IMR-90 (cell line): Measurements from ENCODE around the gene ARRDC3. TPM values are rescaled to one million over a fixed set of nuclear protein-coding genes. Genes with fewer than 3 reads are reported as not detected.

ENCODE experiments used
- ATAC-seq: fragments of 200-7000 bp; cut with Tn5 transposase; 2 replicates; pipeline ENCODE4 v1.9.1; 2020; ENCODE audit warnings: low read depth, mild to moderate bottlenecking, moderate library complexity
- BruUV-seq: library from RNA; stranded (reverse); fragments of 400-500 nt; replicated peaks from 2 replicates; lab custom pipeline; 2021; lab: Mats Ljungman, UMichigan
- CTCF ChIA-PET: fragments of 300-600 bp; formaldehyde crosslinking; extraction: SDS; loops from one replicate; lab custom pipeline; 2021; ENCODE audit warnings: antibody characterized with exemption; lab: Yijun Ruan, JAX
- POLR2A ChIA-PET: fragments of 300-600 bp; sonication (Branson Sonifier 250); formaldehyde crosslinking; loops from one replicate; lab custom pipeline; 2022; ENCODE audit warnings: antibody characterized with exemption; ENCODE audit not compliant: unreplicated experiment; lab: Charles Lee
- DNase-seq: peaks from one replicate; pipeline ENCODE4 v3.0.0; 2013
- H2AFZ ChIP-seq: replicated peaks from 2 replicates; pipeline ENCODE3; 2013; ENCODE audit warnings: low read length, mild to moderate bottlenecking; ENCODE audit not compliant: poor library complexity
- H2AK5ac ChIP-seq: 2 replicates; pipeline ENCODE4 v1.6.1; 2013; ENCODE audit warnings: low read depth, low read length, inconsistent platforms
- H2AK9ac ChIP-seq: replicated peaks from 2 replicates; pipeline ENCODE3; 2013; ENCODE audit warnings: mild to moderate bottlenecking, low read depth, low read length, moderate library complexity; ENCODE audit not compliant: poor library complexity
- H2BK120ac ChIP-seq: 2 replicates; pipeline ENCODE4 v1.6.1; 2013; ENCODE audit warnings: low read depth, low read length, inconsistent platforms
- H2BK15ac ChIP-seq: 3 replicates; pipeline ENCODE4 v1.6.1; 2013; ENCODE audit warnings: low read depth, low read length, inconsistent platforms
- H2BK20ac ChIP-seq: 2 replicates; pipeline ENCODE4 v1.6.1; 2013; ENCODE audit warnings: low read depth, mild to moderate bottlenecking, inconsistent platforms, low read length, moderate library complexity
- H2BK5ac ChIP-seq: 2 replicates; pipeline ENCODE4 v1.6.1; 2013; ENCODE audit warnings: mild to moderate bottlenecking, low read depth, low read length, inconsistent platforms; ENCODE audit not compliant: poor library complexity, severe bottlenecking
- H3K14ac ChIP-seq: replicated peaks from 2 replicates; pipeline ENCODE4 v1.6.1; 2013; ENCODE audit warnings: low read depth, low read length, inconsistent platforms
- H3K18ac ChIP-seq: 2 replicates; pipeline ENCODE4 v1.6.1; 2013; ENCODE audit warnings: low read depth, low read length, control low read depth
- H3K23ac ChIP-seq: 2 replicates; pipeline ENCODE4 v1.6.1; 2013; ENCODE audit warnings: low read depth, low read length, inconsistent platforms
- H3K27ac ChIP-seq: 2 replicates; pipeline ENCODE4 v1.5.1; 2013; ENCODE audit warnings: mild to moderate bottlenecking, control low read depth, low read length; ENCODE audit not compliant: insufficient read depth
- H3K27me3 ChIP-seq: 2 replicates; pipeline ENCODE4 v1.6.1; 2013; ENCODE audit warnings: low read length; ENCODE audit not compliant: control insufficient read depth, insufficient read depth
- H3K36me3 ChIP-seq: 2 replicates; pipeline ENCODE4 v1.6.1; 2013; ENCODE audit warnings: low read length, mixed read lengths; ENCODE audit not compliant: control insufficient read depth, insufficient read depth
- H3K4ac ChIP-seq: 2 replicates; pipeline ENCODE4 v1.6.1; 2013; ENCODE audit warnings: low read depth, low read length, inconsistent platforms
- H3K4me1 ChIP-seq: 2 replicates; pipeline ENCODE4 v1.6.1; 2013; ENCODE audit warnings: low read length, mixed read lengths; ENCODE audit not compliant: control insufficient read depth, insufficient read depth
- H3K4me2 ChIP-seq: 2 replicates; pipeline ENCODE4 v1.6.1; 2013; ENCODE audit warnings: low read depth, mild to moderate bottlenecking, control low read depth, low read length, moderate library complexity
- H3K4me3 ChIP-seq: 2 replicates; pipeline ENCODE4 v1.5.1; 2013; ENCODE audit warnings: low read depth, mild to moderate bottlenecking, control low read depth, low read length, moderate library complexity; ENCODE audit not compliant: insufficient read depth
- H3K56ac ChIP-seq: 2 replicates; pipeline ENCODE4 v1.6.1; 2013; ENCODE audit warnings: low read length, inconsistent platforms; ENCODE audit not compliant: insufficient read depth; ENCODE audit errors: extremely low read depth
- H3K79me1 ChIP-seq, 2 experiments: 2 replicates each; pipeline ENCODE4 v1.6.1; 2013; ENCODE audit warnings: low read length in 2 of 2, inconsistent platforms in 1 of 2, low read depth in 1 of 2
- H3K9ac ChIP-seq: 2 replicates; pipeline ENCODE4 v1.6.1; 2013; ENCODE audit warnings: low read depth, low read length, control low read depth
- H3K9me1 ChIP-seq: 2 replicates; pipeline ENCODE4 v1.6.1; 2013; ENCODE audit warnings: low read length, inconsistent platforms; ENCODE audit not compliant: insufficient read depth
- H3K9me3 ChIP-seq: 2 replicates; pipeline ENCODE4 v1.6.1; 2013; ENCODE audit warnings: low read length; ENCODE audit not compliant: control insufficient read depth, insufficient read depth
- H4K20me1 ChIP-seq: 2 replicates; pipeline ENCODE4 v1.6.1; 2013; ENCODE audit warnings: low read length, inconsistent platforms; ENCODE audit not compliant: insufficient read depth
- H4K5ac ChIP-seq: 2 replicates; pipeline ENCODE4 v1.6.1; 2013; ENCODE audit warnings: mild to moderate bottlenecking, low read depth, low read length, control low read depth
- H4K8ac ChIP-seq, 2 experiments: 2 replicates each; pipeline ENCODE4 v1.6.1; 2013; ENCODE audit warnings: low read depth in 2 of 2, low read length in 2 of 2, control low read depth in 1 of 2, inconsistent platforms in 1 of 2
- H4K91ac ChIP-seq: 2 replicates; pipeline ENCODE4 v1.6.1; 2013; ENCODE audit warnings: low read depth, low read length, inconsistent platforms; ENCODE audit not compliant: insufficient read depth
- RFX5 ChIP-seq: IDR thresholded peaks from 2 replicates; pipeline ENCODE4 v1.8.0; 2012; ENCODE audit warnings: low read depth, mild to moderate bottlenecking, low read length, moderate library complexity
- WGBS, 2 experiments: methylation state at CpG; one replicate each; pipeline versions ENCODE4 v1.1.5 to v1.1.7; 2013; ENCODE audit warnings: missing lambda C conversion rate in 2 of 2; ENCODE audit not compliant: insufficient read length in 1 of 2; ENCODE audit errors: extremely low coverage in 2 of 2; 5-methylcytosine and 5-hydroxymethylcytosine counted together
- dilution Hi-C: fragments of 300-500 bp; cut with HindIII; formaldehyde crosslinking; loops from one replicate; pipeline ENCODE4 v1.14.3; 2018; ENCODE audit warnings: low sequenced_read_pairs; ENCODE audit not compliant: unreplicated experiment
- in situ Hi-C: fragments of 300-500 bp; cut with MboI; formaldehyde crosslinking; loops from 3 replicates; pipeline ENCODE4 v1.14.3; 2019; ENCODE audit warnings: low sequenced_read_pairs, inconsistent platforms, mixed read lengths
- intact Hi-C: fragments of 100-400 bp; cut with micrococcal nuclease; formaldehyde crosslinking; loops from 2 replicates; pipeline ENCODE4 v1.10.0; 2022
- polyA plus RNA-seq, 3 experiments: library from polyadenylated mRNA; depleted of rRNA; stranded (reverse); fragments of >200 nt; gene quantifications; 2 replicates each; pipeline ENCODE4 v1.2.3, GENCODE V29; 2012; ENCODE audit warnings: low replicate concordance in 1 of 3
- total RNA-seq: library from RNA; depleted of rRNA; stranded (reverse); fragments of >200 nt; gene quantifications from 2 replicates; pipeline ENCODE4 v1.2.3, GENCODE V29; 2012

The ARRDC3 gene
- total and polyA plus RNA-seq, 2 of the 4 experiments (the other 2 are of a cell fraction), result 19.3 to 86.7 TPM

- 0 out of 2 replicates have a peak, but pooled peaks cover 2% of the 10 kb centered on the region for H3K4me1 ChIP-seq
- BruUV-seq, result no TSS peak
- H2AK5ac ChIP-seq, result no peak overlapping the region
- H2BK15ac ChIP-seq, result no peak overlapping the region
- no peak overlapping the region for H4K8ac ChIP-seq
- dilution Hi-C loops (no loop called here), in situ Hi-C loops (no loop called here), intact Hi-C loops (no loop called here)
- peaks cover 7% of the 10 kb centered on the region; the same call in 1 of the 2 replicates for H4K20me1 ChIP-seq
- no peak overlapping the region for H2AK9ac ChIP-seq
- no peak for DNase-seq
- H3K4me3 ChIP-seq, result no peak overlapping the region
- H3K9me3 ChIP-seq, result no peaks in the 10 kb centered on the region
- H4K5ac ChIP-seq, result no peak overlapping the region
- H2BK120ac ChIP-seq, result no peak overlapping the region
- H3K36me3 ChIP-seq, result peaks cover 50% of the 10 kb centered on the region
- no peak overlapping the region for H2BK20ac ChIP-seq
- no peak overlapping the region for H3K4me2 ChIP-seq
- no peak overlapping the region for H3K23ac ChIP-seq
- ChIA-PET POLR2A (no interaction called here), CTCF (no interaction called here)
- WGBS, 2 experiments, result no CpG with 5 or more reads among the region's 1 CpG
- H2BK5ac ChIP-seq, result peak overlapping the region; percentile 29
- no peak overlapping the region for H3K27ac ChIP-seq
- ATAC-seq, result no peak
- H3K79me1 ChIP-seq, result peaks cover 13 to 38% of the 10 kb centered on the region in 2 experiments
- TF ChIP-seq RFX5, result no peak
- H3K56ac ChIP-seq, result no peak overlapping the region
- H3K18ac ChIP-seq, result no peak overlapping the region
- no peak overlapping the region for H3K4ac ChIP-seq
- H3K9ac ChIP-seq, result no peak overlapping the region
- H2AFZ ChIP-seq, result no peak overlapping the region
- no peaks in the 10 kb centered on the region for H3K27me3 ChIP-seq
- H3K14ac ChIP-seq, result no peak overlapping the region
- H4K91ac ChIP-seq, result no peak overlapping the region
- H3K9me1 ChIP-seq, result 0 out of 2 replicates have a peak, but pooled peaks cover 4% of the 10 kb centered on the region
These were observed 10.1 kb downstream of the ARRDC3 start for GRCh38 chr5:91373006-91373405.
